GM12873 (cell line): ENCODE measurements around the gene OMP.

ENCODE experiments used
- TF ChIP-seq, protein P1 (sequence below): IDR thresholded peaks from 2 replicates; pipeline ENCODE4 v1.5.1; 2012; ENCODE audit warnings: low read depth, mild to moderate bottlenecking, moderate library complexity, low read length, control low read depth; ENCODE audit not compliant: insufficient read depth; ENCODE audit errors: missing control alignments

OMP gene

DNA sequence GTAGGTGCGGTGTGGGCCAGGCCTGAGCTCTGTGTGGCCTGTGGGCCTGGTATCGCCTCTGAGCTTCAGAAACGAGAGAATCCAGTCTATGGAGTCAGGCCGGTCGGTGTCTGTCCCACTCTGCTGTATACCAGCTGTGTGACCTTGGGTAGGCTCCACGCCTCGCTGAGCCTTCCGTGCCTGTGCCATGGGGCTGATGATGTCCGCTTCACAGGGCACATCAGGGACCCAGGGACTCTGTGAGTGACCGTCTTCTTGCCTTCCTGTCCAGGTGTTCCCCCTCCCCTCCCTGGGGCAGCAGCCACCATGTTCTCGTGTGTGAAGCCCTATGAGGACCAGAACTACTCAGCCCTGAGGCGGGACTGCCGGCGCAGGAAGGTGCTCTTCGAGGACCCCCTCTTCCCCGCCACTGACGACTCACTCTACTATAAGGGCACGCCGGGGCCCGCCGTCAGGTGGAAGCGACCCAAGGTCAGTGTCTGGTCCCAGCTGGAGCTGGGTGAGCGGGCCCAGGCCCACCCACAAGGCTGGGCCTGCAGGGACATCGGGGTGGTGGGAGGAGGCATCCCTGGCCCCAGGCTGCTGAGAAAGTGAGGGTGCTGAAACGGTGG is 18.0 kb upstream of the OMP start:
- TF ChIP-seq, protein P1, sequence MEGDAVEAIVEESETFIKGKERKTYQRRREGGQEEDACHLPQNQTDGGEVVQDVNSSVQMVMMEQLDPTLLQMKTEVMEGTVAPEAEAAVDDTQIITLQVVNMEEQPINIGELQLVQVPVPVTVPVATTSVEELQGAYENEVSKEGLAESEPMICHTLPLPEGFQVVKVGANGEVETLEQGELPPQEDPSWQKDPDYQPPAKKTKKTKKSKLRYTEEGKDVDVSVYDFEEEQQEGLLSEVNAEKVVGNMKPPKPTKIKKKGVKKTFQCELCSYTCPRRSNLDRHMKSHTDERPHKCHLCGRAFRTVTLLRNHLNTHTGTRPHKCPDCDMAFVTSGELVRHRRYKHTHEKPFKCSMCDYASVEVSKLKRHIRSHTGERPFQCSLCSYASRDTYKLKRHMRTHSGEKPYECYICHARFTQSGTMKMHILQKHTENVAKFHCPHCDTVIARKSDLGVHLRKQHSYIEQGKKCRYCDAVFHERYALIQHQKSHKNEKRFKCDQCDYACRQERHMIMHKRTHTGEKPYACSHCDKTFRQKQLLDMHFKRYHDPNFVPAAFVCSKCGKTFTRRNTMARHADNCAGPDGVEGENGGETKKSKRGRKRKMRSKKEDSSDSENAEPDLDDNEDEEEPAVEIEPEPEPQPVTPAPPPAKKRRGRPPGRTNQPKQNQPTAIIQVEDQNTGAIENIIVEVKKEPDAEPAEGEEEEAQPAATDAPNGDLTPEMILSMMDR: no peak

DNA sequence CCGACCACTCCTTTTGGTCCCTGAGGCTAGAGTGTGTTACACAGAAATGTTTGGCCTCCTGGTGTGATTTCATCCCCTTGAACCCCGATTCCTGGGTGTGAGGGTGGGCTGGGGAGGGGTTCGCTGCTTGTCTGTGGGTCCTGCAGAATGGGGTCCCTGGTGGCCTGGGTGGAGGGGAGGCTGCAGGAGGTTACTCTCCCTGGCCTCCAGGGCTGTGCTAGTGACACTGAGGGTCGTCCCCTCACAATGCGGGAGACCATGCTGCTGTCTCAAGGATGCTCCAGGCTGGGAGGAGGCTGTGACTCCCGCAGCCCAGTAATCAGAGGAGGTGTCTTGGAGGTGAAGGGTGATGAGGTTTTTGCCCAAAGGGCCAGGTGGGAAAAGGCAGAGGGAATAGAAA is 17.0 kb upstream of the OMP start:
- TF ChIP-seq, protein P1: no peak

DNA sequence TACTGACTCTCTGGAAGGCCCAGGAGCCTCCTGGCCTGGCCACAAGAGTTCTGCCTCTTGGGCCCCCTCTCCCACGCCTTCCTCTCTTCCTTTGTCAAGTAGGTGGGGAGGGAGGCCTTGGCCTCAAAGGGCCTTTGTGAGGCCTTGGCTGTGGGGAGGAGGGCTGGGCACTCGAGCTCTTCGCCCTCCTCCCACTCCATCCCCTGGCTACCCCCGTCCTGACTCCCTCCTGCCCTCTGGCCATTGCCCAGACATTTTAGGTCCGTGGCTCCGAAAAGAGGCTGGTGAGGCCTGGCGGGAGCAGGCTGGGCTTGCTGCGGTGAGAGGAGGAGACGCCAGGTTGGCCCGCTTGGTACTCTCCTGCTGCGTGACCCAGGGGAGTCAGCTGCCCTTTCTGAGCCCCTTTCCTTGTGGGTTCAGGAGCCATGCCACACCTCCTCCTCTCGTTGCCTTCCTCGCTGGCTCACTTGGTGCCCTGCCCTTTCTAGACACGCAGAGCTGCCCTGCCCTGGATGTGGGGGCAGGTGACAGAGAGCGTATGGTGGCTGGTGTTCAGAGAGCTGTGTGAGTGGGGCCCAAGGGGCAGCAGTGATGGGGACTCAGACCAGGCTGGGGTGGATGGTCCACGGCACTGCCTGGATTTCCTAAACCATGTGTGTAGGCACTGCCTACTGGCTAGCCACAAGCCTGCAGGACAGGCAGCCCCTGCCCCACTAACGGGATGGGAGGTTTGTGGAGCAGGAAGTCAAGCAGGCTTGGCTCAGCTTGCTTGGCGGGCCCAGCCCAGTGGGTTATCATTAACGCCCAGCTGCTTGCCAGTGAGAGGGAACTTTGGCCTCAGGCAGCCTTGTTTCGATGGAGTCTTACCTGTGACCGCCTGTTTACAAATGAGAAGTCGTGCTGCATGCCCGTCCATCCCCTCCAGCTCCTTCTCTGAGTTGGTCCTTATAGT is 15.8 kb upstream of the OMP start:
- TF ChIP-seq, protein P1: no peak

DNA sequence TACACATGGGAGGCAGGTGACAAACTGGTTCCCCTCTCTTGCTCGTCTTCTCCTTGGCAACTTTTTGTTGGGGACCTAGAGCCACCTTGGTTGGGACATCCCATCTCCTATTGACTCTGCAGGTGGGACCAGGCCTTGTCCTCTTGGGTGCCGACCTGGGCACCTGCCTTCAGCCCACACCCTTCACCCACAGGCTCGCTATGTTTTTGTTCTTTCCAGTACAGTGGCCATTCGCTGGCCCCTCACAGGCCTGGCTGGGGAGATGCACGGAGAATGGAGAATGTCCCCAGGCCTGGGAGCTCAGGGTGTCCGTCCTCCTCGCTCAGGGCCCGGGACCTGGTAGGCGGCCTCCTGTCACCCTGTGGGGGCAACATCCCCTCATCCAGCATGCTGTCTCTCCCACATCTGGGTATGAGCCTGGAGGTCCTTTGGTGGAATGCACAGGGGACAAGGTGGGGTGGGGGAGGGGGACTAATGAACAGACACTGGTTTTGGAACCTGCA is 14.9 kb upstream of the OMP start:
- TF ChIP-seq, protein P1: no peak

DNA sequence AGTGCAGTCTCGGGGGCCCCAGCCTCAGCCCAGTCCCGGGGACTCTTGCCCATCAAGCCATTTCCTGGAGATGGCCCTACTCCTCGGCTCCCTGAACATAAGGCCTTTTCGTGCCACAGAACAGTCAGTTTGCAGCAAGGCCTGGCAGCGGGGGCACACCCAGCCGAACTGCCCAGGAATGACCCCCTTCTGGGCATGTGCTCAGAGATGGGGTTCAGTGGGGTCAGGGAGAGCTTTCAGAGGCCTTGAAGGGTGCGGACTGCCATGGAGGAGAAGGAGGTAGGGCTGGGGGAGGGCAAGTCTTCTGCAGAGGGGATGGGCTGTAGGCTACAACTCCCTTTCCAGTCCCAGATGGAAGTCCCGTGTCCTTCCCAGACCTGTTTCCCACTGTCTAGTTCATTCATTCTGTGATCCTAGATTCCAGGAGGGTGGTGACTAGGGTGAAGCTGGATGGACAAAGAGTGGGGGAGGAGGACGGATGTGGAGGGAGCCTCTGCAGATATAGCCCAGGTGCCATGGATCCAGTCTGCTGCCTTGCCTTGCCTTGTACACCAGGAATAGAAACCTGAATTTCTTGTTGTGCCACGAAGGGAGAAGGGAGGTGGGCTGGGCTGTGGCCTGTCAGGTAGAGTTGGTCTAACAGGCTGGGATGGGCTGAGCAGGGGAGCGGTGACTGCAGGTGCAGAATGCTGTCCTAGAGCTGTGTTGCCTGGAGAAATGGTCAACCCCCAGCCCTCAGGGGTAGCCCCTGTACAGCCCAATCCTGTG is 14.2 kb upstream of the OMP start:
- TF ChIP-seq, protein P1: no peak

DNA sequence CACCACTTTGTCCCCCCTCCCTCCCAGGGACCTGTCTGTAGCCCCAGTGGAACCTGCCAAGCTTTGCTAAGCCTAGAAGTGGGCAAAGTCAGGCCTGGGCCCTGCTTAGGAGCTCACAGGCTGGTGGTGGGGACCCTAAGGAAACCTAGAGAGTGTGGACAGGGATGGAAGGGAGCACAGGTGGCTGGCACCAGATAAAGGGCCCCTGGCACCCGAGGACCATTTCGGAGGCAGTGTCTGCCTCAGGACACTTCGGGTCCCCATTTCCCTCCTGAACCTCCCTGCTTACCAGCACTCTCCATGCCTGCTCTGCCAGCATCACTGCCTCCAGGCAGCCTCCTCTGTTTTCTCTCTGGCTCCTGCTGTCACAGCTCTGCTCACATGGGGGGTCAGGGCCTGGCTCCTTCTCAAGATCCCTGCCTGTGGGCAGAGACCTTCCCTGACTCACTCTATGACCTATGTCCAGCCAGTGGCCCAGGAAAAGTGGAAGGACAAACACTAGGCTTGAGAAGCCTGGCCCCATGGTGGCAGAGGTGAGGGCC is 13.6 kb upstream of the OMP start:
- TF ChIP-seq, protein P1: no peak
